ENCODE measurements around the gene MARVELD2.

- no peak for TF ChIP-seq CTCF (IDR thresholded peaks at IDR 0.05; ENCODE audit: low read depth, low read length)
- no peak for TF ChIP-seq EZH2phosphoT487 (IDR thresholded peaks at IDR 0.05; ENCODE audit: low read depth)
Observed at GRCh38 chr5:69432412-69433206, 17.7 kb downstream of the MARVELD2 start.
